GM10266 (cell line): ENCODE data around the gene PSEN1.
"Not testable (repeated sequence)": the region's sequence is repeated elsewhere in the genome, so short reads cannot be mapped to it uniquely, and the experiment has no call there.

Source experiments
- DNase-seq: peaks from one replicate; pipeline ENCODE4 v3.0.0; 2012; ENCODE audit errors: extremely low spot score
- TF ChIP-seq, protein P1 (sequence below): IDR thresholded peaks from 2 replicates; pipeline ENCODE4 v1.5.1; 2012; ENCODE audit warnings: mild to moderate bottlenecking, low read depth; ENCODE audit not compliant: control insufficient read depth, insufficient read depth; ENCODE audit errors: missing control alignments

The PSEN1 gene

DNA sequence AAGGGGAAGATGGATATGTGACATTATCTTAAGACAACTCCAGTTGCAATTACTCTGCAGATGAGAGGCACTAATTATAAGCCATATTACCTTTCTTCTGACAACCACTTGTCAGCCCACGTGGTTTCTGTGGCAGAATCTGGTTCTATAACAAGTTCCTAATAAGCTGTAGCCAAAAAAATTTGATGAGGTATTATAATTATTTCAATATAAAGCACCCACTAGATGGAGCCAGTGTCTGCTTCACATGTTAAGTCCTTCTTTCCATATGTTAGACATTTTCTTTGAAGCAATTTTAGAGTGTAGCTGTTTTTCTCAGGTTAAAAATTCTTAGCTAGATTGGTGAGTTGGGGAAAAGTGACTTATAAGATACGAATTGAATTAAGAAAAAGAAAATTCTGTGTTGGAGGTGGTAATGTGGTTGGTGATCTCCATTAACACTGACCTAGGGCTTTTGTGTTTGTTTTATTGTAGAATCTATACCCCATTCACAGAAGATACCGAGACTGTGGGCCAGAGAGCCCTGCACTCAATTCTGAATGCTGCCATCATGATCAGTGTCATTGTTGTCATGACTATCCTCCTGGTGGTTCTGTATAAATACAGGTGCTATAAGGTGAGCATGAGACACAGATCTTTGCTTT lies 36.9 kb downstream of the PSEN1 start:
- DNase-seq: peak; percentile 33

DNA sequence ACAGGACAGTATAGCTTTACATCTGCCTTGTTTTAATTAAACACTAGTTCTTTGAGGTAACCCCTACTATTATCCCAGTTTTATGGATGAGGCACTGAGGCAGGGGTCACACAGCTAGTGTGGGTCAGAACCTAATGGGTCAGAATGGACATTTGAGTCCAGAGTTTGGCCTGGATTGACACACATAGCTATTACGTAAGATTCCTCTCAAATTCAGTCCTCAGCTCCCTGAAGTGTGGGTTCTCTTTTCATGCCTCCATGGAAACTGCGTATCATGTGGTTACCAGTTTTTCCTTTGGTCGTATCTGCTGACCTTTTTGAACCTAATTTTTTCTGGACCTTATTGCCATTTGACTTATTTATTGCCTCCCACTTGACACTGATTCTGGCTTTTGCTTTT lies 40.4 kb downstream of the PSEN1 start:
- no peak for DNase-seq
- TF ChIP-seq, protein P1, sequence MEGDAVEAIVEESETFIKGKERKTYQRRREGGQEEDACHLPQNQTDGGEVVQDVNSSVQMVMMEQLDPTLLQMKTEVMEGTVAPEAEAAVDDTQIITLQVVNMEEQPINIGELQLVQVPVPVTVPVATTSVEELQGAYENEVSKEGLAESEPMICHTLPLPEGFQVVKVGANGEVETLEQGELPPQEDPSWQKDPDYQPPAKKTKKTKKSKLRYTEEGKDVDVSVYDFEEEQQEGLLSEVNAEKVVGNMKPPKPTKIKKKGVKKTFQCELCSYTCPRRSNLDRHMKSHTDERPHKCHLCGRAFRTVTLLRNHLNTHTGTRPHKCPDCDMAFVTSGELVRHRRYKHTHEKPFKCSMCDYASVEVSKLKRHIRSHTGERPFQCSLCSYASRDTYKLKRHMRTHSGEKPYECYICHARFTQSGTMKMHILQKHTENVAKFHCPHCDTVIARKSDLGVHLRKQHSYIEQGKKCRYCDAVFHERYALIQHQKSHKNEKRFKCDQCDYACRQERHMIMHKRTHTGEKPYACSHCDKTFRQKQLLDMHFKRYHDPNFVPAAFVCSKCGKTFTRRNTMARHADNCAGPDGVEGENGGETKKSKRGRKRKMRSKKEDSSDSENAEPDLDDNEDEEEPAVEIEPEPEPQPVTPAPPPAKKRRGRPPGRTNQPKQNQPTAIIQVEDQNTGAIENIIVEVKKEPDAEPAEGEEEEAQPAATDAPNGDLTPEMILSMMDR: no peak

More for the DNA sequence above, 36.9 kb downstream of the PSEN1 start:
- TF ChIP-seq, protein P1: peak; percentile 38

DNA sequence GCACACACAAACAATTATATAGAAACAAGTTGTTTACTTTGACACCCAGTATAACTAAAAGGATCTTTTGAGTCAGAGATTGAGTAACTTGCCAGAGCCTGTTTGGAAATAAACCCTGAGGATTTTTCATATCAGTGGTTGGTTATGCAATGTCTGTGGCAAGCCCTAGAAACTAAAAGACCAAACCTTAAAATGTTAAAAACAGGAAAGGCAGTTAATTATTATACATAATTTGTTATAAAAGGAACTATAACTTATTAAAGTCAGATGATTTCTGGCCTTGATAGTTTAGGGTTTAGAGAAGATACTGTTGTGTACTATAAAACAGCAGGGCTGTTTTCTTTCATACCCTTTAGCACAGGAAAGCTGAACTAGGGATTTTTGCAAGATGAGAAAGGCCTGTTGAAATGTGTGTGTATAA lies 44.1 kb downstream of the PSEN1 start:
- TF ChIP-seq, protein P1: no peak
- DNase-seq: no peak

DNA sequence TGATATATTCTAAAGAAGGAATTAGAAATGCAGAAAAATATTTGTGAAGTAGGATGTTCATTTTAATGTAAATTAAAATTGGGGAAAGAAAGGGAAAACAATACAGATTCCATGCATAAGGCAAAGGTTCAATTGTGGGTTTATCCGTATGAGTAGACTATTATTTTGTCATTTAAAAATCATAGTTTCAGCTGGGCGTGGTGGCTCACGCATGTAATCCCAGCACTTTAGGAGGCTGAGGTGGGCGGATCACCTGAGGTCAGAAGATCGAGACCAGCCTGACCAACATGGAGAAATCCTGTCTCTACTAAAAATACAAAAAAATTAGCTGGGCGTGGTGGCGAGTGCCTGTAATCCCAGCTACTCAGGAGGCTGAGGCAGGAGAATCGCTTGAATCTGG lies 44.7 kb downstream of the PSEN1 start:
- not testable (repeated sequence) for DNase-seq

DNA sequence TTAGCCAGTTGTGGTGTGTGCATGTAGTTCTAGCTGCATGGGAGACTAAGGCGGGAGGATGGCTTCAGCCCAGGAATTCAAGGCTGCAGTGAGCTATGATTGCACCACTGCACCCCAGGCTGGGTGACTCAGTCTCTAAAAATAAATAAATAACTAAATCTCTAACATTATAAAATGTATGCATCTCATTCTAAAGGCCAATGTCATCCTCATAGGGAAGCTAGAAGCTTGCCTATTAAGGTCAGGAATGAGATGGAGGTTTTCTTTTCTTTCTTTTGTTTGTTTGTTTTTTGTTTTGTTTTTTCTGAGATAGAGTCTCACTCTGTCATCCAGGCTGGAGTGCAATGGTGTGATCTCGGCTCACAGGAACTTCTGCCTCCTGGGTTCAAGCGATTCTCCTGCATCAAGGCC lies 52.2 kb downstream of the PSEN1 start:
- TF ChIP-seq, protein P1: no peak
- DNase-seq: no peak

DNA sequence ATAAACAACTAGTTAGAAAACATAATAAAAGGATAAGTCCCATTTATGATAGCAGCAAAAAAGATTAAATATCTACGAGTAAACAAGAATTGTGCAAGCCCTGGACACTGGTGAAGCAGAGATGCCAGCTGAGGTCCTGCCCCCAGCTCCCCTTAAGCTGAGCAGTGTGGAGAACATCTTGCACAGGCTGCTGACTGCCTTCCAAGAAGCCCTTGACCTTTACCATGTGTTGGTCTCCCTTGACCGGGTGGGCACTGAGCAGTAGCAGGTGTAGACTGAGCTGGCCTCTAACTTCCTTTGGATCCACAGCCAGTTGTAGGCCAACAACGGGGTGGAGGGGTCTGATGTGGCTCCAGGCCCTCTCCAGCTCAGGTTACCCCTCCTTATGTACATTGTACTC lies 53.3 kb downstream of the PSEN1 start:
- DNase-seq: no peak

DNA sequence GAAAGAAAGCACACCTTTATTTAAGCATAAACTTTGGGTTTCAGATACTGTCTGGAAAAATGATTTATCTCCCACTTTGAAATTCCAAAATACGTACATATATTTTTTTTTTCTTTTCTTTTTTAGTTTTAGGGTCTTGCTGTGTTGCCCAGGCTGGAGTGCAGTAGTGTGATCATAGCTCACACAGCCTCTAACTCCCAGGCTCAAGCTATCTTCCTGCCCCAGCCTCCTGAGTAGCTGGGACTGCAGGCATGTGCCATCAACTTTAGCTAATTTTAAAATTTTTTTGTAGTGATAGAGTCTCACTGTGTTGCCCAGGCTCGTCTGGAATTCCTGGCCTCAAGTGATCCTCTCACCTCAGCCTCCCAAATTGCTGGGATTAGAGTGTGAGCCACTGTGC lies 55.1 kb downstream of the PSEN1 start:
- DNase-seq: no peak
- TF ChIP-seq, protein P1: no peak

More for the DNA sequence above, 53.3 kb downstream of the PSEN1 start:
- TF ChIP-seq, protein P1: no peak

DNA sequence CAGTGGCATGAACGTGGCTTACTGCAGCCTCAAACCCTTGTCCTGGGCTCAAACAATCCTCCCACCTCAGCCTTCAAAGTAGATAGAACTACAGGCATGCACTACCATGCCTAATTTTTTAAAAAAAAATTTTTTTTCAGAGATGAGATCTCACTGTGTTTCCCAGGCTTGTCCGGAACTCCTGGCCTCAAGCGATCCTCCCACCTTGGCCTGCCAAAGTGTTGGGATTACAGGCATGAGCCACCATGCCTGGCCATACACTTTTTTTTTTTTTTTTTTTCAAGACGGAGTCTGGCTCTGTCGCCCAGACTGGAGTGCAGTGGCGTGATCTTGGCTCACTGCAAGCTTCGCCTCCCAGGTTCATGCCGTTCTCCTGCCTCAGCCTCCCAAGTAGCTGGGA lies 58.0 kb downstream of the PSEN1 start:
- DNase-seq: not testable (repeated sequence)
